ENCODE data around the gene VEGFC. TPM values are rescaled to one million over a fixed set of nuclear protein-coding genes. Genes with fewer than 3 reads are reported as not detected.

The VEGFC gene
- total RNA-seq, 2 donors from 2014 or later, result 6.4 to 8.6 TPM

GRCh38 chr4:176837169-176837895, 44.6 kb upstream of the VEGFC start:
- Histone ChIP-seq H3K4me1 (no peaks in the 10 kb centered on the region), H3K27me3 (no peaks in the 10 kb centered on the region), H3K36me3 (no peaks in the 10 kb centered on the region), H3K9me3 (no peaks in the 10 kb centered on the region), H3K27ac (no peak overlapping the region), H3K4me3 (no peak overlapping the region)
- TF ChIP-seq CTCF (IDR thresholded peaks at IDR 0.05), result no peak
- DNase-seq (ENCODE audit: low spot score), result no peak

GRCh38 chr4:176834531-176834930, 41.8 kb upstream of the VEGFC start:
- Histone ChIP-seq H3K4me1 (no peaks in the 10 kb centered on the region), H3K27ac (no peak overlapping the region), H3K36me3 (no peaks in the 10 kb centered on the region), H3K4me3 (no peak overlapping the region), H3K9me3 (no peaks in the 10 kb centered on the region), H3K27me3 (no peaks in the 10 kb centered on the region)
- no peak for DNase-seq (ENCODE audit: low spot score)
- no peak for TF ChIP-seq CTCF (IDR thresholded peaks at IDR 0.05)

- no peak overlapping the region for H3K4me3 ChIP-seq
- DNase-seq (ENCODE audit: low spot score), result no peak
- no peaks in the 10 kb centered on the region for H3K4me1 ChIP-seq
- no peak overlapping the region for H3K27ac ChIP-seq
- no peaks in the 10 kb centered on the region for H3K27me3 ChIP-seq
- H3K9me3 ChIP-seq, result no peaks in the 10 kb centered on the region
- H3K36me3 ChIP-seq, result no peaks in the 10 kb centered on the region
- no peak for TF ChIP-seq CTCF (IDR thresholded peaks at IDR 0.05)
These were observed 40.9 kb upstream of the VEGFC start for GRCh38 chr4:176833400-176834175.

GRCh38 chr4:176830971-176831370, 38.2 kb upstream of the VEGFC start:
- Histone ChIP-seq H3K9me3 (no peaks in the 10 kb centered on the region), H3K4me3 (no peak overlapping the region), H3K36me3 (no peaks in the 10 kb centered on the region), H3K27ac (no peak overlapping the region), H3K27me3 (no peaks in the 10 kb centered on the region), H3K4me1 (no peaks in the 10 kb centered on the region)
- no peak for TF ChIP-seq CTCF (IDR thresholded peaks at IDR 0.05)
- no peak for DNase-seq (ENCODE audit: low spot score)

GRCh38 chr4:176825586-176825985, 32.9 kb upstream of the VEGFC start:
- no peaks in the 10 kb centered on the region for H3K36me3 ChIP-seq
- no peaks in the 10 kb centered on the region for H3K27me3 ChIP-seq
- TF ChIP-seq CTCF (IDR thresholded peaks at IDR 0.05), result no peak
- no peaks in the 10 kb centered on the region for H3K4me1 ChIP-seq
- no peak for DNase-seq (ENCODE audit: low spot score)
- no peaks in the 10 kb centered on the region for H3K9me3 ChIP-seq
- H3K27ac ChIP-seq, result no peak overlapping the region
- no peak overlapping the region for H3K4me3 ChIP-seq
